BJ (cell line): ENCODE data around the gene IFNA13. TPM values are rescaled to one million over a fixed set of nuclear protein-coding genes. Genes with fewer than 3 reads are reported as not detected.

Experiments used
- CTCF ChIA-PET: fragments of 350-600 bp; formaldehyde crosslinking; extraction: SDS; loops from one replicate; lab custom pipeline; 2021; ENCODE audit warnings: antibody characterized with exemption, inconsistent platforms; lab: Yijun Ruan, JAX
- POLR2A ChIA-PET: fragments of 300-600 bp; sonication (Branson Sonifier 250); formaldehyde crosslinking; extraction: SDS; loops from one replicate; lab custom pipeline; 2021; ENCODE audit warnings: antibody characterized with exemption; lab: Charles Lee
- DNase-seq: peaks from one replicate; pipeline ENCODE4 v3.0.0-alpha.2; 2011; ENCODE audit warnings: low read depth
- H3K27me3 ChIP-seq: 2 replicates; pipeline ENCODE4 v1.6.0; 2011; ENCODE audit warnings: low read length; ENCODE audit not compliant: control insufficient read depth, insufficient read depth
- H3K36me3 ChIP-seq: 2 replicates; pipeline ENCODE4 v1.5.1; 2011; ENCODE audit warnings: low read length; ENCODE audit not compliant: control insufficient read depth, insufficient read depth
- H3K4me3 ChIP-seq: 2 replicates; pipeline ENCODE4 v1.5.1; 2011; ENCODE audit warnings: low read depth, mild to moderate bottlenecking, control low read depth, low read length
- polyA plus RNA-seq: library from polyadenylated mRNA; depleted of rRNA; stranded (reverse); fragments of >200 nt; gene quantifications from 2 replicates; pipeline ENCODE4 v1.2.3, GENCODE V29; 2011
- TF ChIP-seq, protein P1 (sequence below): IDR thresholded peaks from 2 replicates; pipeline ENCODE4 v1.5.1; 2011; ENCODE audit warnings: low read depth, mild to moderate bottlenecking, control low read depth, inconsistent platforms, low read length, moderate library complexity; ENCODE audit not compliant: insufficient read depth

The IFNA13 gene
- polyA plus RNA-seq, 1 experiment: not detected

GRCh38 chr9:21357479-21358460, 10.1 kb downstream of the IFNA13 start:
- Histone ChIP-seq H3K4me3 (no peak overlapping the region), H3K27me3 (0 out of 2 replicates have a peak, but pooled peaks cover 5% of the 10 kb centered on the region), H3K36me3 (no peaks in the 10 kb centered on the region)
- POLR2A ChIA-PET: no interaction called here
- TF ChIP-seq, protein P1, sequence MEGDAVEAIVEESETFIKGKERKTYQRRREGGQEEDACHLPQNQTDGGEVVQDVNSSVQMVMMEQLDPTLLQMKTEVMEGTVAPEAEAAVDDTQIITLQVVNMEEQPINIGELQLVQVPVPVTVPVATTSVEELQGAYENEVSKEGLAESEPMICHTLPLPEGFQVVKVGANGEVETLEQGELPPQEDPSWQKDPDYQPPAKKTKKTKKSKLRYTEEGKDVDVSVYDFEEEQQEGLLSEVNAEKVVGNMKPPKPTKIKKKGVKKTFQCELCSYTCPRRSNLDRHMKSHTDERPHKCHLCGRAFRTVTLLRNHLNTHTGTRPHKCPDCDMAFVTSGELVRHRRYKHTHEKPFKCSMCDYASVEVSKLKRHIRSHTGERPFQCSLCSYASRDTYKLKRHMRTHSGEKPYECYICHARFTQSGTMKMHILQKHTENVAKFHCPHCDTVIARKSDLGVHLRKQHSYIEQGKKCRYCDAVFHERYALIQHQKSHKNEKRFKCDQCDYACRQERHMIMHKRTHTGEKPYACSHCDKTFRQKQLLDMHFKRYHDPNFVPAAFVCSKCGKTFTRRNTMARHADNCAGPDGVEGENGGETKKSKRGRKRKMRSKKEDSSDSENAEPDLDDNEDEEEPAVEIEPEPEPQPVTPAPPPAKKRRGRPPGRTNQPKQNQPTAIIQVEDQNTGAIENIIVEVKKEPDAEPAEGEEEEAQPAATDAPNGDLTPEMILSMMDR: no peak
- CTCF ChIA-PET: no interaction called here
- no peak for DNase-seq

DNA sequence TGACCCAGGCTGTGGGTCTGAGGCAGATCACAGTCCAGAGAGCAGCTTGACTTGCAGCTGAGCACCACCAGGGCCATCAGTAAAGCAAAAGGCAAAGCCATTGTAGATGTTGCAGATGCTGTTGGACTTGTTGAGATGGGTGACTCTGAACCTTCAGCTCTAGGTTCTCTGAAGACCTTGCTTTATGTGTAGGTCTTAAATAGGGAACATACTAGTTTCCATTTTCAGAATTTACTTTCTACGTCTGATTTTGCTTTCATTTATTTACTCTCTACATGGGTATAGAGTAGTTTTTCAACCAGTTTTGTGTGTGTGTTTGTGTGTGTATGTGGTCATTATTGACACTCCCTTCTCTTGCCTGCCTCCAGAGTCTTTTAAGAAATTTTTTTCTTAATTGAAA, 17.1 kb downstream of the IFNA13 start, which contains the start of gene IFNA6:
Gene IFNA6 (minus strand): TSS at position 101 of the 400 bp plus-strand sequence. CDS start 0 bp downstream, at position 101.
- Histone ChIP-seq H3K36me3 (no peaks in the 10 kb centered on the region), H3K4me3 (no peak within 1 kb of the TSS), H3K27me3 (peaks cover 7% of the 10 kb centered on the region)
- ChIA-PET POLR2A (no interaction called here), CTCF (no interaction called here)
- TF ChIP-seq, protein P1: no peak
- no peak for DNase-seq

GRCh38 chr9:21348430-21348970, 19.4 kb downstream of the IFNA13 start:
- TF ChIP-seq, protein P1: no peak
- peaks cover 7% of the 10 kb centered on the region for H3K27me3 ChIP-seq
- no peak overlapping the region for H3K4me3 ChIP-seq
- POLR2A ChIA-PET: no interaction called here
- CTCF ChIA-PET: no interaction called here
- H3K36me3 ChIP-seq: no peaks in the 10 kb centered on the region
- DNase-seq: no peak

- no peaks in the 10 kb centered on the region; the same call in 1 of the 2 replicates for H3K27me3 ChIP-seq
- POLR2A ChIA-PET: no interaction called here
- TF ChIP-seq, protein P1: no peak
- CTCF ChIA-PET: interaction anchor here (1.6 kb wide), 1 partner anchor 55 kb away, joined by 4 read pairs; no protein-coding TSS in a partner anchor
- no peaks in the 10 kb centered on the region for H3K36me3 ChIP-seq
- DNase-seq: no peak
- H3K4me3 ChIP-seq: no peak overlapping the region
Measured at GRCh38 chr9:21340735-21341134, 27.1 kb downstream of the IFNA13 start.

DNA sequence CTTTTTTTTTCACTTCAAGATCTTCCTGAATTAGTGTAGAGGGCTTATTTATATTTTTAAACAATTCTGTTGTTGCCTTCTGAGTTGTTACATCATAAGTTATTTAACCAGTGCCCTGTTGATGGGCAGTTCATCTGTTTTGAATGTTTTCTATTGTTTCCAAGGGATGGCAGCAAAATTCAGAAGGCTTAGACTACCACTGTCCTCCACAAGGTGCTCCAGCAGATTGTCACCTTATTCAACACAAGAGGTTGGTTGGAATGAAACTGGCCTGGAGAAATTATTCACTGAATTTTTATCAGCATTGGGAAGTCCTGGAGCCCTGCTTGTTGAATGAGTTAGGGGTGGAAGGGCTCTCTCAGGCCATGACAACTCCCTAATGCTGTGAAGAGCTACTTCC, 31.4 kb downstream of the IFNA13 start:
- H3K36me3 ChIP-seq: no peaks in the 10 kb centered on the region; the same call in 1 of the 2 replicates
- CTCF ChIA-PET: interaction anchor here (0.5 kb wide), 1 partner anchor 146 kb away, joined by 5 read pairs; no protein-coding TSS in a partner anchor
- no peaks in the 10 kb centered on the region; the same call in 1 of the 2 replicates for H3K27me3 ChIP-seq
- POLR2A ChIA-PET: no interaction called here
- no peak overlapping the region for H3K4me3 ChIP-seq
- no peak for DNase-seq
- TF ChIP-seq, protein P1: no peak
